Cardiac atrium fibroblast (primary cell): ENCODE measurements around the gene CDC14C. TPM values are rescaled to one million over a fixed set of nuclear protein-coding genes. Genes with fewer than 3 reads are reported as not detected.

Source experiments
- total RNA-seq: library from RNA; depleted of rRNA; stranded (reverse); fragments of >200 nt; gene quantifications from 2 replicates; pipeline ENCODE4 v1.2.3, GENCODE V29; 2015

CDC14C gene
- not detected in 2 replicates for total RNA-seq

DNA sequence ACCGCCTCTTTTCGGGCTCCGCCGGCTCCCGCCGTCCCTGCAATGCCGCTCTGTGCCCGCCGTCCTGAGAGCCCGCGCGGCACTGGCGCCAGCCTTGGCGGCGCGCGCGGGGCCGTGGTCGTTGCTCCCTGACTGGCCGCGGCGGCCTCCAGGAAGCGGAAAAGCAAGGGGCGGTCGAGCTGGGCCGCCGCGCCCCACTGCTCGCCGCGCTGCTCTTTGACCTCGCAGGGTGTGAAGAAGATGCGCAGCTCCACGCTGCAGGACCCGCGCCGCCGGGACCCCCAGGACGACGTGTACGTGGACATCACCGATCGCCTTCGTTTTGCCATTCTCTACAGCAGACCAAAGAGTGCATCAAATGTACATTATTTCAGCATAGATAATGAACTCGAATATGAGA lies at the start of gene CDC14C:
Gene CDC14C, plus strand, starts transcription at position 115 of the 400 bp plus-strand sequence. Its CDS starts 126 bp downstream, at position 241.

